LNCAP (cell line): ENCODE measurements around the gene TMEM38A.

Experiments used
- TF ChIP-seq, protein P1 (sequence below): fragments of 450-650 bp; IDR thresholded peaks from 2 replicates; pipeline ENCODE4 v1.5.1; 2017; ENCODE audit warnings: mild to moderate bottlenecking

TMEM38A gene, protein sequence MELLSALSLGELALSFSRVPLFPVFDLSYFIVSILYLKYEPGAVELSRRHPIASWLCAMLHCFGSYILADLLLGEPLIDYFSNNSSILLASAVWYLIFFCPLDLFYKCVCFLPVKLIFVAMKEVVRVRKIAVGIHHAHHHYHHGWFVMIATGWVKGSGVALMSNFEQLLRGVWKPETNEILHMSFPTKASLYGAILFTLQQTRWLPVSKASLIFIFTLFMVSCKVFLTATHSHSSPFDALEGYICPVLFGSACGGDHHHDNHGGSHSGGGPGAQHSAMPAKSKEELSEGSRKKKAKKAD

GRCh38 chr19:16660763-16661479 is at the start of gene TMEM38A:
TMEM38A (plus strand) TSS chr19:16661139; CDS start chr19:16661218, 79 bp downstream.
- TF ChIP-seq, protein P1, sequence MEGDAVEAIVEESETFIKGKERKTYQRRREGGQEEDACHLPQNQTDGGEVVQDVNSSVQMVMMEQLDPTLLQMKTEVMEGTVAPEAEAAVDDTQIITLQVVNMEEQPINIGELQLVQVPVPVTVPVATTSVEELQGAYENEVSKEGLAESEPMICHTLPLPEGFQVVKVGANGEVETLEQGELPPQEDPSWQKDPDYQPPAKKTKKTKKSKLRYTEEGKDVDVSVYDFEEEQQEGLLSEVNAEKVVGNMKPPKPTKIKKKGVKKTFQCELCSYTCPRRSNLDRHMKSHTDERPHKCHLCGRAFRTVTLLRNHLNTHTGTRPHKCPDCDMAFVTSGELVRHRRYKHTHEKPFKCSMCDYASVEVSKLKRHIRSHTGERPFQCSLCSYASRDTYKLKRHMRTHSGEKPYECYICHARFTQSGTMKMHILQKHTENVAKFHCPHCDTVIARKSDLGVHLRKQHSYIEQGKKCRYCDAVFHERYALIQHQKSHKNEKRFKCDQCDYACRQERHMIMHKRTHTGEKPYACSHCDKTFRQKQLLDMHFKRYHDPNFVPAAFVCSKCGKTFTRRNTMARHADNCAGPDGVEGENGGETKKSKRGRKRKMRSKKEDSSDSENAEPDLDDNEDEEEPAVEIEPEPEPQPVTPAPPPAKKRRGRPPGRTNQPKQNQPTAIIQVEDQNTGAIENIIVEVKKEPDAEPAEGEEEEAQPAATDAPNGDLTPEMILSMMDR, result no peak

DNA sequence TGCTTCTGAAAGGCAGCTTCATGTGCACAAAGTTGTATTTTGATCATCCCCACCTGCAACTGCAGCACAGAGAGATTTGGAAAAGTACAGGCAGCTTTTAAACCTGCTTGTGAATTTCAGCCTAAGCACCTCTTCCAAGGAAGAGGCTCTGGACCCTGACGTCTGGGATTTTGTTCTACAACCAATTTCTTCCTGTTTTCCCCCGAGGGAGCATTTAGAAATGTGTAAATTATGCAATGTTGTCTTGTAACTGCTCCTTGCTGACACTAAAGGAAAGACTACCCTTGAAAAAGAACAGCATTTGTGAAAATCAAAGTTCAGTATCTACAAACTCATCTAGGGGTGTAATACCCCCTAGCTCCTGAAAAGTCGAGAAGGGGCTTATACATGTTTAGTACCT is 48.3 kb upstream of the TMEM38A start:
- TF ChIP-seq, protein P1, result no peak

DNA sequence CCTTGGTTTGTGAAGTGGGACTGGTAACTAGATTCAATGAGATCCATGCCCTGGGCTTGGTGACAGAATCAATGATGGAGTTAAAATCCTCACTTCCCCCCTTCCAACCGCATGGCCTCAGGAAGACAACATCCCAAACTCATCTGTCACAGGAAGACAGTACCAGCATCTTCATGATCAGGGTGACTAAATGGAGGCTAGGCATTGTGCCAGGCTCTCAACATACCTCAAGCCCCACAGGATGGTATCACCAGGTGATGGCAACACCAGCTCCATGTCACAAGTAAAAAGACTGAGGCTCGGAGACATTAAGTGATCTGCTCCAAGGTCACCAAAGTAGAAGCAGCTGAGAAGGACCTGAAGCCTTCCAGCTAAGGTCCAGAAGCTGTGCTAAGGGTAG is 47.1 kb upstream of the TMEM38A start:
- TF ChIP-seq, protein P1, result no peak

DNA sequence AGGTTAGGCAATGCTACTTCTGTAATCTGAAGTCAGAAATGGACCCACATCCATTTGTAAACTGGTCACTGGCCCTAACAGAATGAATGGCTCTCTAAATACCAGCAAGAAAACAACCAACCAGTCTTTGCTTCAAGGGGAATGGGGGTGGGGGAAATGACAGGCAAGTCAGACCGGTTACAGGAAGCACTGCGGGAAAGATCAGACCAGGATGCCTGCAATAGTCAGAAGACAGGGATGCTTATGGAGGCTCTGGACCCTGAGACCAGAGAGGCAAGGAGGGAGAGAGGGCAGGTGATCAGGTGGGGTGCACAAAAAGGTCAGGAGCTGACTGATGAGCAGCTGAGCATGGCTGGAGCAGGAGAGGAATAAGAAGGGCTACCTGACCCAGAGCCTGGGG is 46.0 kb upstream of the TMEM38A start:
- TF ChIP-seq, protein P1, result no peak

- TF ChIP-seq, protein P1, result no peak
These were observed 45.1 kb upstream of the TMEM38A start for GRCh38 chr19:16615808-16616207.

GRCh38 chr19:16618248-16618647 is 42.7 kb upstream of the TMEM38A start:
- TF ChIP-seq, protein P1, result no peak

- TF ChIP-seq, protein P1, result no peak
These were observed 41.5 kb upstream of the TMEM38A start for GRCh38 chr19:16619457-16619856.
